ENCODE measurements around the gene SLC66A1. TPM values are rescaled to one million over a fixed set of nuclear protein-coding genes. Genes with fewer than 3 reads are reported as not detected.

The SLC66A1 gene
- total RNA-seq, 4 donors from 2014 or later = 19.1 to 53.9 (median 35.3) TPM

DNA sequence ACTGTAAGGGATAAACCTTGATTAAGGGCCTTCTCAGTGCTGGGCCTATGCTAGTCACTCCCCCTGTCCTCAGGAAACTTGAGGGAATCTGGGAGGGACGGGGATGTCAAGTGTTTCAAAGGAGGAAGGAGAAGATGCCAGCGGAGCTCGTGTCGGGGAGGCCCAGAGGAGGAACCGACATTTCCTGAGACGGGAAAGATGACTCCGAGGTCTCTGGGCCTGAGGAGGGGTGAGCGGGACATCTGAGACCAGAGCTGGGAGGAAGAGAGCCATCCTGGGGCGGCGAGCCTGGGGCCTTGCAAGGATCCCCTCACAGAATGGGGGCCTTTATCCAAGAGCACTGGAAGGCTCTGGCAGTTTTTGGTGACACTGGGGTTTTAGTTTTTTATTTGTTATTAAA is 10.4 kb downstream of the SLC66A1 start:
- Histone ChIP-seq H3K9me3 (no peaks in the 10 kb centered on the region), H3K4me1 (no peaks in the 10 kb centered on the region), H3K27me3 (no peaks in the 10 kb centered on the region), H3K27ac (no peak overlapping the region), H3K4me3 (no peak overlapping the region), H3K36me3 (peaks cover 0 to 8% (median 1%) of the 10 kb centered on the region in 4 donors)
- WGBS, 2 donors (ENCODE audit: low coverage in 1 of 2) = 67 to 81% methylated on average over 4 to 10 of the region's 10 CpGs
- DNase-seq = no peak
- intact Hi-C loops (cut with DNase I; ENCODE audit: low total_unique reads) (loop anchor here (5.0 kb wide), 1 partner anchor 1925 kb away; no protein-coding TSS in a partner anchor), in situ Hi-C loops (cut with MboI; ENCODE audit: low pct_ligation_motif_present in 1 of 4, low pct_unique_long_range_greater_than_20kb in 1 of 4, low sequenced_read_pairs in 3 of 4) (no loop called here)
- TF ChIP-seq POLR2A (IDR thresholded peaks at IDR 0.05) = no peak
- TF ChIP-seq, protein P1, sequence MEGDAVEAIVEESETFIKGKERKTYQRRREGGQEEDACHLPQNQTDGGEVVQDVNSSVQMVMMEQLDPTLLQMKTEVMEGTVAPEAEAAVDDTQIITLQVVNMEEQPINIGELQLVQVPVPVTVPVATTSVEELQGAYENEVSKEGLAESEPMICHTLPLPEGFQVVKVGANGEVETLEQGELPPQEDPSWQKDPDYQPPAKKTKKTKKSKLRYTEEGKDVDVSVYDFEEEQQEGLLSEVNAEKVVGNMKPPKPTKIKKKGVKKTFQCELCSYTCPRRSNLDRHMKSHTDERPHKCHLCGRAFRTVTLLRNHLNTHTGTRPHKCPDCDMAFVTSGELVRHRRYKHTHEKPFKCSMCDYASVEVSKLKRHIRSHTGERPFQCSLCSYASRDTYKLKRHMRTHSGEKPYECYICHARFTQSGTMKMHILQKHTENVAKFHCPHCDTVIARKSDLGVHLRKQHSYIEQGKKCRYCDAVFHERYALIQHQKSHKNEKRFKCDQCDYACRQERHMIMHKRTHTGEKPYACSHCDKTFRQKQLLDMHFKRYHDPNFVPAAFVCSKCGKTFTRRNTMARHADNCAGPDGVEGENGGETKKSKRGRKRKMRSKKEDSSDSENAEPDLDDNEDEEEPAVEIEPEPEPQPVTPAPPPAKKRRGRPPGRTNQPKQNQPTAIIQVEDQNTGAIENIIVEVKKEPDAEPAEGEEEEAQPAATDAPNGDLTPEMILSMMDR (IDR thresholded peaks at IDR 0.05) = no peak
- no peak for TF ChIP-seq POLR2AphosphoS5 (IDR thresholded peaks at IDR 0.05)
- no peak for TF ChIP-seq EP300 (IDR thresholded peaks at IDR 0.05; ENCODE audit: low read depth)

DNA sequence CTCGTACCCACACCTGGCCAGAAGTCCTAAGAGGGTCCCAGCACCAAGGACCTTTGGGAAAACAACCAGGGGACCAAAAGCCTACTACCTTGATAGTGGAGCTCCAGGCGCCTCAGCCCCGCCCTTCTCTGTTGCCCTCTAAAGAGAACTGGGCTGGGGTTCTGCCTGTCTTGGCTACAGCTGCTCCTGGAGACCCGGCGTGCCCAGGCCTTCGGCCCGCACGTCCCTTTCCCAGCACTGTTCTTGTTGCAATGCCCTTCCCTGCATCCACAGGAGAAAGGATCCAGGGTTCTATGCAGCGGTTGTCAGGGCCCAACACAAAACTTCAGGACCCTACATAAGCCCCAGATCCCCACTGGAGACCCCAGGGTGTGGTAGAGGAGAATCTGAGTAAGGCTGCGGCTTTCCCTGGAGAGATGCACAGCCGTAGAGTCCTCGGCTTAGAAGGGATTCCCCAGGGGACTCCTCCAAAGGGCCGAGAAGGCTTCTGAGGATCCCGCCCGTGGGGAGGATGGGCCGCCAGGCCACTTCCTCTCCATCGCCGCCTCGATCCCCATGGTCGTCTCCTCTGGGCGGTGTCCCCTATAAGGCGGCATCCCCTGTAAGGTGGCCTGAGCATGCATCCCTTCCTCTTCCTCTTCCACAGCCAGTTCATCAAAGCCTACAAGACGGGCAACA is 12.0 kb downstream of the SLC66A1 start:
- 83% methylated on average over 23 of the region's 23 CpGs; no CpG with 5 or more reads in 1 of the 2 donors for WGBS, 2 donors (ENCODE audit: low coverage in 1 of 2)
- in situ Hi-C loops (cut with MboI; ENCODE audit: low pct_ligation_motif_present in 1 of 4, low pct_unique_long_range_greater_than_20kb in 1 of 4, low sequenced_read_pairs in 3 of 4) (no loop called here), intact Hi-C loops (cut with DNase I; ENCODE audit: low total_unique reads) (loop anchor here (5.0 kb wide), 1 partner anchor 1923 kb away; no protein-coding TSS in a partner anchor)
- H3K27ac ChIP-seq = no peak overlapping the region
- TF ChIP-seq EP300 (IDR thresholded peaks at IDR 0.05; ENCODE audit: low read depth) (no peak), POLR2A (IDR thresholded peaks at IDR 0.05) (no peak), POLR2AphosphoS5 (IDR thresholded peaks at IDR 0.05) (no peak)
- TF ChIP-seq, protein P1 (IDR thresholded peaks at IDR 0.05) = no peak
- no peaks in the 10 kb centered on the region for H3K27me3 ChIP-seq
- no peak overlapping the region for H3K4me3 ChIP-seq
- peaks cover 0 to 8% (median 4%) of the 10 kb centered on the region in 4 donors for H3K36me3 ChIP-seq
- H3K9me3 ChIP-seq = no peaks in the 10 kb centered on the region
- no peak for DNase-seq
- H3K4me1 ChIP-seq = no peaks in the 10 kb centered on the region

DNA sequence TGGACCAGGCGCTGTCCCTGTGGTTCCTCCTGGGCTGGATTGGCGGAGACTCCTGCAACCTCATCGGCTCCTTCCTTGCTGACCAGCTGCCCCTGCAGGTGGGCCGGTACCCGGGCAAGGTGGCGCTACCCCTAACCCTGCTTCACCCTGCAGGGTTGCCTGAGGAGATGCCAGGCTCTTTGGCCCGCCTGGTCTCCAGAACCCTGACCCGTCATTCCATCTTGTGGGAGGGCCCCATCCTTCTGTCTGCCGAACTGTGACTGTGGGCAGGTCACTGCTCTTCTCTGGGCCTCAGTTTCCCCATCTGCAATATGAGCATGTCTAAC is 12.5 kb downstream of the SLC66A1 start:
- intact Hi-C loops (cut with DNase I; ENCODE audit: low total_unique reads) (loop anchor here (5.0 kb wide), 1 partner anchor 1923 kb away; no protein-coding TSS in a partner anchor), in situ Hi-C loops (cut with MboI; ENCODE audit: low pct_ligation_motif_present in 1 of 4, low pct_unique_long_range_greater_than_20kb in 1 of 4, low sequenced_read_pairs in 3 of 4) (no loop called here)
- no peaks in the 10 kb centered on the region for H3K27me3 ChIP-seq
- H3K27ac ChIP-seq = no peak overlapping the region
- no peak overlapping the region for H3K4me3 ChIP-seq
- no peak for DNase-seq
- WGBS, 2 donors (ENCODE audit: low coverage in 1 of 2) = 97% methylated on average over 9 of the region's 9 CpGs; no CpG with 5 or more reads in 1 of the 2 donors
- no peaks in the 10 kb centered on the region for H3K4me1 ChIP-seq
- H3K36me3 ChIP-seq = peaks cover 0 to 8% (median 2%) of the 10 kb centered on the region in 4 donors
- H3K9me3 ChIP-seq = no peaks in the 10 kb centered on the region
- TF ChIP-seq, protein P1 (IDR thresholded peaks at IDR 0.05) = no peak
- TF ChIP-seq POLR2A (IDR thresholded peaks at IDR 0.05) = no peak
- TF ChIP-seq EP300 (IDR thresholded peaks at IDR 0.05; ENCODE audit: low read depth) = no peak
- no peak for TF ChIP-seq POLR2AphosphoS5 (IDR thresholded peaks at IDR 0.05)

DNA sequence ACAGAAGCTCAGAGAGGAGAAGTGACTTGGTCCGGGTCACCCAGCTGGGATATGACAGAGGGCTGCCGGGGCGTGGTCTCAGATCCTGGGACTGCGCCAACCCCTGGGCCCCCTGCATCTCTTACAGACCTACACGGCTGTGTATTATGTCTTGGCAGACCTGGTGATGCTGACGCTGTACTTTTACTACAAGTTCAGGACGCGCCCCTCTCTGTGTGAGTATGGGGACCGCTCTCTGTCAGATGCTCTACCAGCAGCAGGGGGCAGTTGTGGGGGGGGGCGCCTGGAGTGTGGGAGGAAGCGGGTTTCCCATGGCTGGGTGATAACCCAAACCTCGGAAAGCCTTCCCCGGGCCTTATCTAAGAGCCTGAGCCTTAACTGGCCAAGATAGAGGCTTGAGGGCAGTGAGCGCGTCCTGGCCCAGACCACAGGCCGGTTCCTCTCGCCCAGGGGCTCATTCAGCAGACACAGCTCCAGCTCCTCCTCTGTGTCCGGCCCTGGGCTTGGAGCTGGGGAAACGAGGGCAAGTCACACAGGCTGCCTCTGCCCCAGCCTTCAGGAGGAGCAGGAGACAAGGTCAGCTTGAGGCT is 13.3 kb downstream of the SLC66A1 start:
- intact Hi-C loops (cut with DNase I; ENCODE audit: low total_unique reads) = no loop called here
- 74 to 80% methylated on average over 7 to 14 of the region's 19 CpGs for WGBS, 2 donors (ENCODE audit: low coverage in 1 of 2)
- TF ChIP-seq POLR2AphosphoS5 (IDR thresholded peaks at IDR 0.05) = no peak
- no peak for TF ChIP-seq POLR2A (IDR thresholded peaks at IDR 0.05)
- no peak for TF ChIP-seq EP300 (IDR thresholded peaks at IDR 0.05; ENCODE audit: low read depth)
- TF ChIP-seq, protein P1 (IDR thresholded peaks at IDR 0.05) = no peak
- in situ Hi-C loops (cut with MboI; ENCODE audit: low pct_ligation_motif_present in 1 of 4, low pct_unique_long_range_greater_than_20kb in 1 of 4, low sequenced_read_pairs in 3 of 4) = no loop called here
- no peak for DNase-seq
- Histone ChIP-seq H3K27ac (no peak overlapping the region), H3K9me3 (no peaks in the 10 kb centered on the region), H3K4me1 (no peaks in the 10 kb centered on the region), H3K27me3 (no peaks in the 10 kb centered on the region), H3K4me3 (no peak overlapping the region), H3K36me3 (peaks cover 0 to 8% (median 2%) of the 10 kb centered on the region in 4 donors)
